Kasumi-1 (cell line): ENCODE results near the gene EPB41L5.
"Not testable (repeated sequence)": the region's sequence is repeated elsewhere in the genome, so short reads cannot be mapped to it uniquely, and the experiment has no call there.

Source experiments
- DNase-seq, 2 experiments: peaks; one replicate each; lab custom pipeline; 2025; lab: John Stamatoyannopoulos, UW

The EPB41L5 gene

GRCh38 chr2:120141300-120142069 lies 128.6 kb downstream of the EPB41L5 start:
- DNase-seq, result no peak

GRCh38 chr2:120142528-120143219 lies 129.8 kb downstream of the EPB41L5 start:
- DNase-seq, result peak in 1 of 2 experiments; percentile 9

DNA sequence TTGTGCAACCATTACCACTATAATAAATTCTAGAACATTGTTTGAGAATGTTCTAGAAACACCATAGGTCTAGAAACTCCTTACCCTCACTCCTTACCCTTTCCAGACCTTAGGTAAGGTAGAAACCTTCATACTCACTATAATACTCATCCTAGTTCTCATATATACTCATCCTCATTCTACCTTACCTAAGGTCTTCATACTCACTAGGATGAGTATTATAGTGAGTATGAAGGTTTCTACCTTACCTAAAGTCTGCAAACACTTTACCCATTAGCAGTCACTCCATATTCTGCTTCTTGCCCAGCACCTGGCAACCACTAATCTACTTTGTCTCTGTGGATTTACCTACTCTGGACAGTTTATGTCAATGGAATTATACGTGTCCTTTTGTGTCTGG lies 135.4 kb downstream of the EPB41L5 start:
- no peak for DNase-seq

DNA sequence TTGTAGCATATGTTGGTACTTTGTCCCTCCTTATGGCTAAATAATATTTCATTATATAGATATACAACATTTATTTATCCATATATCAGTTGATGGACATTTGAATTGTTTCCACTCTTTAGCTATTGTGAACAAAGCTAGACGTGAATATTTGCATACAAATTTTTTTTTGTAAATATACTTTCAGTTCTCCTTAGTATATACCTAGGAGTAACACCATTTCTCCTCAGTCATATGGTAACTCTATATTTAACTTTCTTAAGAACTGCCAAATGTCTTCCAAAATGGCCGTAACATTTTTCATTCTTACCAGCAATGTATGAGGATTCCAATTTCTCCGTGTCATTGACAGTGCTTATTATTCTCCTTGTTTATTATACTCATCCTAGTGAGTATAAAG lies 135.8 kb downstream of the EPB41L5 start:
- DNase-seq, result no peak

DNA sequence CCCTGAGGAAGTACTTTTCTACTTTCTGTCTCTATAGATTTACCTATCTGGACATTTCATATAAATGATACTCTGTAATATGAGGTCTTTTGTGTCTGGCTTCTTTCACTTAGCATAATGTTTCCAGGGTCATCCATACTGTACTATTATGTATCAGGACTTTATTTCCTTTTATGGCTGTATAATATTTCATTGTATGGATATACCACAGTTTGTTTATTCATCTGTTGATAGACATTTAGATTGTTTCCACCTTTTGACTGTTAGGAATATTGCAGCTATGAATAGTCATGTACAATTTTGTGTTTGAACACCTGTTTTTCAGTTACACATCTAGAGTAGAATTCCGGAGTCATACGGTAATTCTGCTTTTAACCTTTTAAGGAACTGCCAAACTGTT lies 136.5 kb downstream of the EPB41L5 start:
- DNase-seq, result no peak

DNA sequence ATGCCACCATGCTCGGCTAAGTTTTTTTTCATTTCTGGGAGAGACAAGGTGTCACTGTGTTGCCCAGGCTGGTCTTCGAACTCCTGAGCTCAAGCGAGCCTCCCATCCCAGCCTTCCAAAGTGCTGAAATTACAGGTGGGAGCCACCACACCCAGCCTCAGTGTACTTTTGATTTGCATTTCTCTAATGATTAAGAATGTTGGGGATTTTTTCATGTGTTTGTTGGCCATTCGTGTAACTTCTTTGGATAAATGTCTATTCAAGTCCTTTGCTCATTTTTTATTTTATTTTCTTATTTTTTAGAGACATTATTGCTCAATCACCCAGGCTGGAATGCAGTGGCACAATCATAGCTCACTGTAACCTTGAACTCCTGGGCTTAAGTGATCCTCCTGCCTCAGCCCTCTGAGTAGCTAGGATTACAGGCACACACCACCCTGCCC lies 137.2 kb downstream of the EPB41L5 start:
- no peak for DNase-seq

- no peak for DNase-seq
Measured at GRCh38 chr2:120155308-120155707, 142.4 kb downstream of the EPB41L5 start.

GRCh38 chr2:120158658-120159057 lies 145.8 kb downstream of the EPB41L5 start:
- DNase-seq, result not testable (repeated sequence)

DNA sequence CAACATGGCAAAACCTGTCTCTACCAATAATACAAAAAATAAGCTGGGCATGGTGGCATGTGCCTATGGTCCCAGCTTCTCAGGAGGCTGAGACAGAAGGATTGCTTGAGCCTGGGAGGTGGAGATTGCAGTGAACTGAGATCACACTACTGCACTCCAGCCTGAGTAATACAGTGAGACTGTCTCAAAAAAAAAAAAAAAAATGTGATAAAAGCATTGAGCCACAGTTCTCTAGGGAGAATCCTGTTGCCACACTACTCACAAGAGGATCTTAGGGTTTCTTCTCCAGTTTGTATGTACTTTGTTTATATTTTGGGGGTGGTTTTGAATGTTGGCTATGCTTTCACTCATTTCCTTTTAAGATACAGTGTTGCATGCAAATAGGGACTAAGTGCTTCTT lies 148.3 kb downstream of the EPB41L5 start:
- no peak for DNase-seq

DNA sequence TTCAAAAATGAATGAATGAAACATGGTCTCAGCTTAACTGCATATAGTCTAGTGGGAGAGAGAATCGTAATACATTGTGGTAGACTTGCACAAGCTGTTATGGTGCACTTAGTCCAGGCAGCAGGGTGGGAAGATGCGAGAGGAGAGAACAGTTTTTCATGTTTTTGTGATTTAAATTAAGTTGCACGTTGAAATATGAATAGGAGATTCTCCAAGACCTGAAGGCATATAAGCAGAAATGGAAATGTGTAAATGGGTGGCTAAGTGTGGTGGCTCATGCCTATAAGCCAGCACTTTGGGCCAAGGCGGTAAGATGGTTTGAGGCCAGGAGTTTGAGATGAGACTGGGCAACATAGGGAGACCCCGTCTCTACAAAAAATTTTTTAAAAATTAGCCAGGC lies 149.8 kb downstream of the EPB41L5 start:
- no peak for DNase-seq

- no peak for DNase-seq
Measured at GRCh38 chr2:120167272-120167671, 154.4 kb downstream of the EPB41L5 start.

GRCh38 chr2:120169020-120169419 lies 156.1 kb downstream of the EPB41L5 start:
- no peak for DNase-seq

- DNase-seq, result peak; percentile 73 to 80
Measured at GRCh38 chr2:120174963-120175581, 162.2 kb downstream of the EPB41L5 start.

- no peak for DNase-seq
Measured at GRCh38 chr2:120176526-120176925, 163.6 kb downstream of the EPB41L5 start.

GRCh38 chr2:120177001-120177621 lies 164.2 kb downstream of the EPB41L5 start:
- DNase-seq, result peak; percentile 84 to 85

- DNase-seq, result peak in 1 of 2 experiments; percentile 6
Measured at GRCh38 chr2:120177973-120178372, 165.1 kb downstream of the EPB41L5 start.

GRCh38 chr2:120179396-120179795 lies 166.5 kb downstream of the EPB41L5 start:
- DNase-seq, result no peak

DNA sequence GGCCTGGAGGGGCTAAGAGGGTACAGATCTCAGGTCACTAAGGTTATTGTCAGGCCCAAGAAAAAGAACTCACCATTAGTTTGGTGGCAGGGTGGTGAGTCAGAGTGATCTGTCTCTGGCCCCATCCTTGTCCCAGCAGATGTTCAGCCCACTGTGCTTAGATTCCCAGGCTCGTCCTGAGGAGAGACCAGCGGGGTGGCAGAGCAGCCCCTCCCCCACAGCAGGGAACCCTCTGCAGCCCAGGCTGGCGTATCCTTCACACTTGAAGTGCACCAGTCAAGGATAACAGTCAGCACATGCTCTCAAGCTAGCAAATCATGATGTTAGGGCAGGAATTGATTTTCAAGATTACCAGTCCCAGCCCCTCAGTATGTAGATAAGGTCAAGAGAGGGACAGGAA lies 167.2 kb downstream of the EPB41L5 start:
- no peak for DNase-seq

DNA sequence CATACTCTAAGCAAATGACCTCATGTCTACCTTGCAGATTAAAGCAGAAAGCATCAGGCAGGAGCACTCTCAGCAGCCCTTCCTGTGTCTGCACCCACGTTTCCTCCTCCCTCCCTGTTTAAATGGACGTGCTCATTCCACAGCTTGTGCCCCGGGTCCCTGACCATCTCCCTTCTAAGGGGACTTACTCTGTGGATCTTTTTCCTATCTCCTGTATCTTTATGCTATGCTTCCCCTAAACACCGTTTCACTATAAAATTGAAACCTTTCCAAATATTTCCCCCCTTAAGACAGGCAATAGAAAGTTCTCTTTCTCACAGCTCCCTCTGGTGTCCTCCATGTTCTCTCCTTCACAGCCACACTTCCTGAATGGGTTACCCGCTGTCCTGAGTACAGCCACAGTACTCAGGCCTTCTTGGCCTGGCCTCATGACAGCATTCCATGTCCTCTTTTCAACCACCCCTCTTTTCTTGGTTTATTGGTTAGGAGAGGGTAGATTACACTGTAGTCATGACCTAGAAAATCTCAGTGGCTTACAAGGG lies 169.2 kb downstream of the EPB41L5 start:
- DNase-seq, result peak in 1 of 2 experiments; percentile 11

GRCh38 chr2:120189189-120189588 lies 176.3 kb downstream of the EPB41L5 start:
- DNase-seq, result no peak

DNA sequence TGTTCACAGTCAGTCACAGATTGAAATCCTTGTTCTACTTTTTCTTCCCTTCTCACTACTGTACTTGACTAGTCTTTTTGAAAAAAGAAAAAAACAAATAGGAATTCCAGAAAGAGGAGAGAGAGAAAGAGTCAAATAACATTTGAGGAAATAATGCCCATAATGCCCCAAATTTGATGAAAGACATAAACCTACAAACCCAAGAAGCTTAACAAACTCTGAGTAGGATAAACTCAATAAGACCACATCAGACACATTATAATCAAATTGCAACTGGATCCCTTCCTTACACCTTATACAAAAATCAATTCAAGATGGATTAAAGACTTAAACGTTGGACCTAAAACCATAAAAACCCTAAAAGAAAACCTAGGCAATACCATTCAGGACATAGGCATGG lies 179.4 kb downstream of the EPB41L5 start:
- DNase-seq, result no peak

DNA sequence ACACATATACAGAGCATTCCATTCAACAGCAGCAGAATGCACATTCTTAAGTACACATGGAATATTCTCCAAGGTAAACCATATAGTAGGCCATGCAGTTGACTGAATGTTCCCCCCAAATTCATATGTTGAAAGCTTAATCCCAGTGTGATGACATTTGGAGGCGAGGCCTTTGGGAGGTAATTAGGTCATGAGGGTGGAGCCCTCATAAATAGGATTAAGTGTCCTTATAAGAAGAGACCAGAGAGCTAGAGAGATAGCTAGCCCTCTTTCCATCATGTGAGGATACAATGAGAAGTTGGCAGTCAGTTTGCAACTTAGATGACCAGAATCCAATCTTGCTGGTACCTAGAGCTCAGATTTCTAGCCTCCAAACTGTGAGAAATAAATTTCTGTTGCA lies 182.7 kb downstream of the EPB41L5 start:
- DNase-seq, result no peak
